BE2C (cell line): ENCODE results near the gene CLIP4.

ENCODE experiments used
- DNase-seq: peaks from one replicate; pipeline ENCODE4 v3.0.0-alpha.2; 2020
- H3K27me3 ChIP-seq: fragments of 250-450 bp; sonication (Bioruptor Pico); 2 replicates; pipeline ENCODE4 v1.5.1; 2020; ENCODE audit warnings: mild to moderate bottlenecking
- H3K36me3 ChIP-seq: fragments of 250-450 bp; sonication (Bioruptor Pico); 2 replicates; pipeline ENCODE4 v1.5.1; 2020; ENCODE audit warnings: mild to moderate bottlenecking
- H3K4me1 ChIP-seq: fragments of 250-450 bp; sonication (Bioruptor Pico); 2 replicates; pipeline ENCODE4 v1.5.1; 2020
- H3K4me3 ChIP-seq: 2 replicates; pipeline ENCODE4 v1.5.1; 2011; ENCODE audit warnings: low read depth, low read length
- H3K9me3 ChIP-seq: fragments of 250-450 bp; sonication (Bioruptor Pico); 2 replicates; pipeline ENCODE4 v1.5.1; 2020
- TF ChIP-seq, protein P1 (sequence below): IDR thresholded peaks from 2 replicates; pipeline ENCODE4 v1.5.1; 2012; ENCODE audit warnings: mild to moderate bottlenecking, low read depth, low read length

The CLIP4 gene

DNA sequence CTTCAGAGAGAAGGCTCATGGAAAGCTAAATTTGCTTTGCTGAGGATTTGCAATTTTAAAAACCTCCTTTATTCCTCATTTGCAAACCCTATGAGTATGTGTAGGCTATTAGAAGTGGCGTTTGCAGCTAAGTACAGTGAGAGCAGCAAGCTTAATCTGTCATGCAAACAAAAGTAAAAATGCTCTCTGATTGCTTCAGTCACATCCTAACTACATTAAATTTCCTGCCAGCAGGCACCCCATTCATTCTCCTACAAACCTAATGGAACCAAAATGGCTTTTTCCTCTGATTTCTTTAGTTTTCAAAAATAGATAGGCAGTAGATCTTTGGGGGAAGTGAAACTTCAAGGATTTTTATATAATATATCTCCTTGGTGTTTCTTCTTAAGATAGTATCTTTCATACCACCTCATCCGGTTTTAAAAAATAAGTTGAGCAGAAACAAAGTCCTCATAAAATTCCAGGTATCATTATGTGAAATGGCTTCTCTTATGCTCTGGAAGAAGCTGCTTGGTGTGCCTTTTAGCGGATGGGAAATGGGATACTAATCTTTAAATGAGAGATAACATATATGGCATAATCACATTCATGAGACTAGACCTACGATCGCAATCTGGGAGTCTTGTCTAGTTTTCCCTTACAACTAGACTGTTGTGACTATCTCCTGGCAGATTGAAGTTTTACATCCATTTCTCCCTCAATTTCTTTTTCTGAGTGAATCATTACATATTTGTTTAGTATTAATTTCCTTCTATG is 49.1 kb downstream of the CLIP4 start:
- Histone ChIP-seq H3K4me1 (peaks cover 31% of the 10 kb centered on the region), H3K9me3 (no peaks in the 10 kb centered on the region), H3K27me3 (no peaks in the 10 kb centered on the region), H3K36me3 (no peaks in the 10 kb centered on the region), H3K4me3 (no peak overlapping the region)
- DNase-seq: no peak
- TF ChIP-seq, protein P1, sequence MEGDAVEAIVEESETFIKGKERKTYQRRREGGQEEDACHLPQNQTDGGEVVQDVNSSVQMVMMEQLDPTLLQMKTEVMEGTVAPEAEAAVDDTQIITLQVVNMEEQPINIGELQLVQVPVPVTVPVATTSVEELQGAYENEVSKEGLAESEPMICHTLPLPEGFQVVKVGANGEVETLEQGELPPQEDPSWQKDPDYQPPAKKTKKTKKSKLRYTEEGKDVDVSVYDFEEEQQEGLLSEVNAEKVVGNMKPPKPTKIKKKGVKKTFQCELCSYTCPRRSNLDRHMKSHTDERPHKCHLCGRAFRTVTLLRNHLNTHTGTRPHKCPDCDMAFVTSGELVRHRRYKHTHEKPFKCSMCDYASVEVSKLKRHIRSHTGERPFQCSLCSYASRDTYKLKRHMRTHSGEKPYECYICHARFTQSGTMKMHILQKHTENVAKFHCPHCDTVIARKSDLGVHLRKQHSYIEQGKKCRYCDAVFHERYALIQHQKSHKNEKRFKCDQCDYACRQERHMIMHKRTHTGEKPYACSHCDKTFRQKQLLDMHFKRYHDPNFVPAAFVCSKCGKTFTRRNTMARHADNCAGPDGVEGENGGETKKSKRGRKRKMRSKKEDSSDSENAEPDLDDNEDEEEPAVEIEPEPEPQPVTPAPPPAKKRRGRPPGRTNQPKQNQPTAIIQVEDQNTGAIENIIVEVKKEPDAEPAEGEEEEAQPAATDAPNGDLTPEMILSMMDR: no peak

DNA sequence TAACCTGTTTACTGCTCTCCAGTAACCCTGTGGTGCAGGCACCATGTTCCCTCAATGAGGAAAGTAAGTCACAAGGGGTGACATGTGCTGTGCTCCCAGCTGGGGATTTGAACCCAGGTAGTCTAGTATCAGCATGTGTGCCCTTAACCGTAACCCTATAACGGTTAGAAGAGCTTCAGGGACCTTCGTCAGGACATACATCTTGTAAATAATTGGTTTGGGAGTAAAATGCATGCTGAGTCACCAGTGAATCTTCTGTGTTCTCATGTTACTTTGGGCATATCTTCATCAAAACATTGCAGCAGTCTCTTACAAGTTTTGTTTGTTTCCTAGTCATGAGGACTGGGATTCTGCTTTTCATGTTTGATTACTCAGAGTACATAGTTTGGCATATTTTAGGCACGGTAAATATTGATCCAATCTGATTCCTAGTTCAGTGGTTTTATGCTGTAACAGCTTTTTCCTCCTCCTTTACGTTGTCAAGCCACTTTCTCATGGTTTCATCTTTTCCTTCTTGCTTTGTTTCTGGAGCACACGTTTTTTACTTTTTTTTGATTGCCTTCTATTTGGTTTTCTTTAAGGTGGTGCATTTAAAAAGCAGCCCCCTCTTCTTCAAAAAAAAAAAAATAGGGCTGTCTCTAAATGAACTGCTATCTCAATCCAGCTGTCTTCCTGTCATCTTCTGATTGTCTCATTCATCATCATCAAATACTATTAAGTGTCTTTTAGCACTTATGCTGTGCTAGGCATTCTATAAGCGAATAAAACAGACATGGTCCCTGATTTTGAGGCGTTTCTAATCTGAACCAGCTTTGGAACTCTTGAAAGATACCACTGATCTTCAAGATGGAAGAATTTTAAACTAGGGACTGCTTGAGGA is 50.4 kb downstream of the CLIP4 start:
- H3K4me3 ChIP-seq: no peak overlapping the region
- no peaks in the 10 kb centered on the region for H3K27me3 ChIP-seq
- H3K9me3 ChIP-seq: no peaks in the 10 kb centered on the region
- peaks cover 41% of the 10 kb centered on the region for H3K4me1 ChIP-seq
- H3K36me3 ChIP-seq: no peaks in the 10 kb centered on the region
- TF ChIP-seq, protein P1: no peak
- peak; percentile 18 for DNase-seq

DNA sequence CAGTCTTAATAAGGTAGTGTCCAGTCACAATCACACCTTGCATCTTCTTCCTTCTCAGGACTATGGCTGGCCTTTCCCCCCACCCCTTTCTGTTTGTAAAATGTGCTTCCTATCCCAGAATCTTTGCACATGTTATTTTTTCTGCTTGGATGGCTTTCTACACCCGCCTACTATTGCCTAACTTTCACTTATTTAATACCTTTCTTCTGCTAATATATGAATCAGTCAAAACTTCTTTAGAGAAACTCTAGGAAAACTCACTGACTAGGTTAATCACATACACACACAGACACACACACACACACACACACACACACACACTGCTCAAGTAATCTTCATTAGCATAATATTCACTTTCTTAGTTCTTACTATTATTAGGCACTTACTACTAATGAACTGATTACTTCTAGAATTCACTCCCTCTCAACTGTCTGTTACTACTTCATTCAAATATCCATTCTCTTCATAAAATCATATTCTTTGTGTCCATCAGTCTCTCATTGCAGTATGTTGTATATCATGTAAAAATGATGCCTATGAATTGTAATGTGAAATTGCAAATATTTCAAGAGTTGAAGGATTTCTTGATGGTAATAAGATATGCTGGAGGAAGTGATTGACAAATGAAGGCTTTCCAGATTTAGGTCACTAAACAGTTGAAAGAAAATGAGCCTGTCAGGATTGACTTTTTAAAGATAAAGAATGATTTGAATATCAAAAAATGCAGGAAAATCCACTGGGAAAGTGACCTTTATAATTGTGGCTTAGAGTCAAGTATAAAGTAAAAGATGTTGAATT is 51.2 kb downstream of the CLIP4 start:
- Histone ChIP-seq H3K4me1 (peaks cover 41% of the 10 kb centered on the region), H3K27me3 (no peaks in the 10 kb centered on the region), H3K4me3 (no peak overlapping the region), H3K9me3 (no peaks in the 10 kb centered on the region), H3K36me3 (no peaks in the 10 kb centered on the region)
- TF ChIP-seq, protein P1: no peak
- DNase-seq: no peak

DNA sequence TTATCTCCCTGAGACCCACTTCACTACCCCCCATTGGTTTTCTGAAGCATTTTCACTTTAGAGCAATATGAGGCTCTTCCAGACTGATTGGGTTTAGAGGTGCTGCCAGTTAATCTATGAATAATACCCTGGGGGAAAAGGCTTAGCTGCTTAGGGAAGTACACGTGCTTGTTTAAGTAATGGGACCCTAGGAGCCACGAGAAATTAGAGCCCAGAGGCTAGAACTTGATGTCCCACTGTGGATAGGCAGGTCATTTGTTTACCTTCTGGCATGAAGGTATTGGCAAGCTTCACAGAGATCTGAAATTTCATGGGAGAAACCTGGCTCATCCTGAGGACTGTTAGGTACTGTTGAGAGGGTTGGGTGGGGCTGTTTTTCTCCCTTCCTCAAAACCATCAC is 59.7 kb downstream of the CLIP4 start:
- Histone ChIP-seq H3K36me3 (no peaks in the 10 kb centered on the region), H3K27me3 (no peaks in the 10 kb centered on the region), H3K4me3 (no peak overlapping the region), H3K4me1 (peaks cover 4% of the 10 kb centered on the region), H3K9me3 (no peaks in the 10 kb centered on the region)
- TF ChIP-seq, protein P1: no peak
- no peak for DNase-seq

- H3K36me3 ChIP-seq: no peaks in the 10 kb centered on the region
- DNase-seq: no peak
- no peak overlapping the region for H3K4me3 ChIP-seq
- H3K4me1 ChIP-seq: no peaks in the 10 kb centered on the region
- no peaks in the 10 kb centered on the region for H3K9me3 ChIP-seq
- H3K27me3 ChIP-seq: no peaks in the 10 kb centered on the region
- TF ChIP-seq, protein P1: no peak
These were observed 60.1 kb downstream of the CLIP4 start for GRCh38 chr2:29175338-29175737.
